Peyer's patch (tissue), 4 donors: ENCODE data around the gene KMT2D. TPM values are rescaled to one million over a fixed set of nuclear protein-coding genes. Genes with fewer than 3 reads are reported as not detected.
A peak's percentile ranks its signal among the peaks of the same experiment; 100 is the strongest.

Source experiments
- DNase-seq, 3 donors: peaks; one replicate each; pipeline ENCODE4 v3.0.0-alpha.2; 2017 to 2019
- H3K27ac ChIP-seq, 4 donors: fragments of 200-600 bp; sonication (generic); one replicate each; pipeline ENCODE4 v1.5.1; 2016 to 2019
- H3K27me3 ChIP-seq, 2 donors: fragments of 200-600 bp; sonication (generic); one replicate each; pipeline ENCODE4 v1.5.1; 2019
- H3K36me3 ChIP-seq, 3 donors: fragments of 200-600 bp; sonication (generic); one replicate each; pipeline ENCODE4 v1.5.1; 2016 to 2019
- H3K4me1 ChIP-seq, 4 donors: fragments of 200-600 bp; sonication (generic); one replicate each; pipeline ENCODE4 v1.5.1; 2016 to 2019
- H3K4me3 ChIP-seq, 4 donors: fragments of 200-600 bp; sonication (generic); 1 replicate in 3 of 4; 2 replicates in 1 of 4; pipeline ENCODE4 v1.5.1; 2016 to 2019; ENCODE audit warnings: mild to moderate bottlenecking in 1 of 4
- H3K9me3 ChIP-seq, 4 donors: fragments of 200-600 bp; sonication (generic); one replicate each; pipeline ENCODE4 v1.5.1; 2016 to 2019; ENCODE audit warnings: mild to moderate bottlenecking in 1 of 4
- CTCF ChIP-seq, 6 experiments: fragments of 450-650 bp in 4 of 6; fragments of 200-600 bp in 2 of 6; sonication (generic) in 1 of 6; IDR thresholded peaks; one replicate each; pipeline ENCODE4 v1.5.1; 2017 to 2019; ENCODE audit warnings: antibody characterized with exemption in 6 of 6, mild to moderate bottlenecking in 3 of 6, moderate library complexity in 1 of 6
- POLR2A ChIP-seq, 2 donors: fragments of 450-650 bp; IDR thresholded peaks; one replicate each; pipeline ENCODE4 v1.5.1; 2017; ENCODE audit warnings: antibody characterized with exemption in 2 of 2, mild to moderate bottlenecking in 2 of 2, moderate library complexity in 2 of 2
- total RNA-seq, 4 donors: library from RNA; depleted of rRNA; stranded (reverse); fragments of >200 nt; gene quantifications; one replicate each; pipeline ENCODE4 v1.1.0, GENCODE V29; 2016

Gene KMT2D
- total RNA-seq, 4 donors from 2014 or later = 126 to 161 (median 146) TPM

GRCh38 chr12:49028666-49029275 lies 31.8 kb downstream of the KMT2D start:
- TF ChIP-seq CTCF (IDR thresholded peaks at IDR 0.05) (no peak), POLR2A (IDR thresholded peaks at IDR 0.05) (no peak)
- Histone ChIP-seq H3K27me3 (no peaks in the 10 kb centered on the region), H3K4me3 (no peak overlapping the region), H3K9me3 (no peaks in the 10 kb centered on the region), H3K4me1 (no peaks in the 10 kb centered on the region), H3K36me3 (peaks cover 0 to 97% (median 0%) of the 10 kb centered on the region in 3 donors), H3K27ac (no peak overlapping the region)
- no peak for DNase-seq

GRCh38 chr12:49027846-49028555 lies 32.6 kb downstream of the KMT2D start:
- H3K4me3 ChIP-seq = no peak overlapping the region
- no peak for DNase-seq
- no peaks in the 10 kb centered on the region for H3K4me1 ChIP-seq
- H3K27ac ChIP-seq = no peak overlapping the region
- peaks cover 0 to 97% (median 0%) of the 10 kb centered on the region in 3 donors for H3K36me3 ChIP-seq
- TF ChIP-seq POLR2A (IDR thresholded peaks at IDR 0.05) = no peak
- TF ChIP-seq CTCF (IDR thresholded peaks at IDR 0.05) = no peak
- H3K9me3 ChIP-seq = no peaks in the 10 kb centered on the region
- no peaks in the 10 kb centered on the region for H3K27me3 ChIP-seq

GRCh38 chr12:49026678-49027480 lies 33.7 kb downstream of the KMT2D start:
- peak in 2 of 3 donors; percentile 54 to 66 for DNase-seq
- Histone ChIP-seq H3K4me1 (no peaks in the 10 kb centered on the region), H3K36me3 (peaks cover 0 to 97% (median 0%) of the 10 kb centered on the region in 3 donors), H3K27ac (no peak overlapping the region), H3K4me3 (no peak overlapping the region), H3K27me3 (no peaks in the 10 kb centered on the region), H3K9me3 (no peaks in the 10 kb centered on the region)
- TF ChIP-seq CTCF (IDR thresholded peaks at IDR 0.05) = no peak
- TF ChIP-seq POLR2A (IDR thresholded peaks at IDR 0.05) = no peak

GRCh38 chr12:49026101-49026500 lies 34.5 kb downstream of the KMT2D start:
- H3K4me3 ChIP-seq = no peak overlapping the region
- TF ChIP-seq CTCF (IDR thresholded peaks at IDR 0.05) (no peak), POLR2A (IDR thresholded peaks at IDR 0.05) (no peak)
- H3K27ac ChIP-seq = no peak overlapping the region
- no peaks in the 10 kb centered on the region for H3K9me3 ChIP-seq
- H3K27me3 ChIP-seq = no peaks in the 10 kb centered on the region
- no peaks in the 10 kb centered on the region for H3K4me1 ChIP-seq
- DNase-seq = no peak
- H3K36me3 ChIP-seq = peaks cover 0 to 97% (median 0%) of the 10 kb centered on the region in 3 donors

- Histone ChIP-seq H3K36me3 (peaks cover 0 to 91% (median 0%) of the 10 kb centered on the region in 3 donors), H3K9me3 (no peaks in the 10 kb centered on the region), H3K4me1 (no peaks in the 10 kb centered on the region), H3K27me3 (no peaks in the 10 kb centered on the region), H3K4me3 (no peak overlapping the region), H3K27ac (no peak overlapping the region)
- TF ChIP-seq POLR2A (IDR thresholded peaks at IDR 0.05) (no peak), CTCF (IDR thresholded peaks at IDR 0.05) (no peak)
- DNase-seq = no peak
These were observed 35.1 kb downstream of the KMT2D start for GRCh38 chr12:49025463-49025862.
